NCI-H82 treated with DMSO at 0.1 percent for 48 hours (cell line): ENCODE results near the gene FABP7.

Experiments
- DNase-seq: peaks from one replicate; lab custom pipeline; 2025; ENCODE audit not compliant: unreplicated experiment; lab: John Stamatoyannopoulos, UW

FABP7 gene

DNA sequence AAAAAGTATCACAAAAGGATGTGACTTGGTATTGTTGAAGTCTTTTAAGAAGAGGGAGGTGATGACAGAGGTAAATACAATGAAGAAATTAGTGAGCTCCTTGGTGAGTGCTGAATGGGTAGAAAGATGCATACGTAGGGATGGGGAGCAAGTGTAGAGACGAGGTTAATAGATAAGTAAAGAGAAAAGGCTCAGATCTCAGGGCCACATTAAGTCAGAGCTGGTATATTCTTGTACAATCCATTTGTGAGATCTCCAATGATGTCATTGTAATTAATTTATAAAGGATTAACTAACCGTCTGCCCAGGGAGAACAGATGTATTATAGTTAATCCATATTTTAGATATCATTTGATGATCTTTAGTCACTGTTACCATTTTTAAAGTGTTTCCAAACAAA is 52.9 kb downstream of the FABP7 start:
- peak; percentile 72 for DNase-seq

DNA sequence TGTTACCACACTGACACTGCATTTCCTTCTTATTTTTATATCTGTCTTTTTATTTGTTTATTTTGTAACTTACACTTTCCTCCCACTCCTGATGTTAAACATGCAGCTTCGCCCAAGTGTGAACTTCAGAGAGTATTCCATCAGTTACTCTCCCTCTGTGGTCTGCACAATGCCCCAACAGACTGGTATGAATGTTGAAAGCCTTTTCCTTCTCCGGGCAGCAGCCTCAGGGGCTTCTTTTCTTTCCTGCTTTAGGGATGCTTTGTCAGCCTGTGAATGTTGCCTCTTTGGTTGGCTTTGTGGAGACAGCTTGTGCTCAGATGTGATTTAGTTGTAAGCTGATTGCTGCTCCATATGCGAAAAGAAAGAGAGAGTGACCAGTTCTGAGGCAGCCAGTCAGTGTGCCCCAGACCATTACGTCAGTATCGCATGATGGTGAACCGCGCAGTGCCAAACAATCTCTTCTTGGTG is 53.5 kb downstream of the FABP7 start:
- peak; percentile 97 for DNase-seq
